NCI-H146 treated with DMSO at 0.1 percent for 48 hours (cell line): ENCODE results near the gene ARPC1B.
"Not testable (repeated sequence)": the region's sequence is repeated elsewhere in the genome, so short reads cannot be mapped to it uniquely, and the experiment has no call there.

Experiments used
- DNase-seq: peaks from one replicate; lab custom pipeline; 2025; ENCODE audit not compliant: unreplicated experiment; lab: John Stamatoyannopoulos, UW

The ARPC1B gene

GRCh38 chr7:99368750-99369389, 5.7 kb upstream of the ARPC1B start:
- DNase-seq = no peak

- no peak for DNase-seq
Observed at GRCh38 chr7:99369767-99370391, 4.7 kb upstream of the ARPC1B start.

- no peak for DNase-seq
Observed at GRCh38 chr7:99371376-99371920, 3.1 kb upstream of the ARPC1B start.

- no peak for DNase-seq
Observed at GRCh38 chr7:99372275-99373090, 2.0 kb upstream of the ARPC1B start.

- DNase-seq = no peak
Observed at GRCh38 chr7:99373091-99374066, 1.2 kb upstream of the ARPC1B start.

GRCh38 chr7:99375070-99375807, 709 bp downstream of the ARPC1B start:
- peak; percentile 15 for DNase-seq

GRCh38 chr7:99379043-99379577, 4.6 kb downstream of the ARPC1B start:
- DNase-seq = no peak

GRCh38 chr7:99379693-99380031, 5.1 kb downstream of the ARPC1B start:
- DNase-seq = not testable (repeated sequence)

GRCh38 chr7:99380032-99380822, 5.7 kb downstream of the ARPC1B start:
- no peak for DNase-seq

- DNase-seq = no peak
Observed at GRCh38 chr7:99380823-99381663, 6.5 kb downstream of the ARPC1B start.

GRCh38 chr7:99381664-99382075, 7.1 kb downstream of the ARPC1B start:
- DNase-seq = no peak

GRCh38 chr7:99383203-99383602, 8.7 kb downstream of the ARPC1B start:
- DNase-seq = no peak

GRCh38 chr7:99383791-99384370, 9.4 kb downstream of the ARPC1B start:
- DNase-seq = no peak

- no peak for DNase-seq
Observed at GRCh38 chr7:99384523-99384922, 10.0 kb downstream of the ARPC1B start.

GRCh38 chr7:99385564-99385963, 11.0 kb downstream of the ARPC1B start:
- no peak for DNase-seq

GRCh38 chr7:99386584-99387238, 12.2 kb downstream of the ARPC1B start:
- no peak for DNase-seq

- not testable (repeated sequence) for DNase-seq
Observed at GRCh38 chr7:99387239-99387635, 12.7 kb downstream of the ARPC1B start.
